ENCODE results near the gene FOXO6.

- TF ChIP-seq CTCF (IDR thresholded peaks at IDR 0.05) (peak; percentile 82 to 90 (median 84)), POLR2A (IDR thresholded peaks at IDR 0.05) (no peak)
Observed at GRCh38 chr1:41416552-41417334, 55.5 kb downstream of the FOXO6 start.

Measured in right lobe of liver (tissue), 4 donors.